SK-N-MC (cell line): Measurements from ENCODE around the gene RFLNA.

ENCODE experiments used
- EZH2 ChIP-seq: fragments of 200-600 bp; sonication (generic); IDR thresholded peaks from one replicate; pipeline ENCODE4 v1.6.1; 2017; ENCODE audit warnings: antibody characterized with exemption
- FOXP2 ChIP-seq: optimal IDR thresholded peaks from 2 replicates; pipeline ENCODE3; 2011; ENCODE audit warnings: mild to moderate bottlenecking, moderate library complexity; ENCODE audit not compliant: insufficient read depth; ENCODE audit errors: extremely low read length, control extremely low read depth
- POLR2AphosphoS5 ChIP-seq: IDR thresholded peaks from 2 replicates; pipeline ENCODE4 v1.6.1; 2012; ENCODE audit warnings: mild to moderate bottlenecking, low read depth, low read length, borderline replicate concordance

DNA sequence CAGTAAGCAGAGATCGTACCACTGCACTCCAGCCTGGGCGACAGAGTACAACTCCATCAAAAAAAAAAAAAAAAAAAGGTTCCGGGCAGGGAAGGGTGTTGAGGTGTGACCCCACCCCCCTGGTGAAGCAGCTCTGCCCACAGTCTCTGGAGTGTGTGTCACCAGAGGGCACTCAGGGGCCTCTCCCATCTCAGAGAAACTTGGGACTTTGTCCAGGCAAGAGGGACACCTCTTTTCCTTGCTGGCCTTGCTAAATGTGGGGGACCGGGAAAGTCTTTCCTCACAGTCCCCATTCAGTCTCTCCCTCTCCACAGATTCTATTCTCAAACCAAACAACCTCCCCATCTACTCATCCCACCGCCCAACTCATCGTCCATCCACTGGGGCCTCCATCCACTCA lies 43.6 kb downstream of the RFLNA start:
- TF ChIP-seq EZH2 (no peak), POLR2AphosphoS5 (no peak), FOXP2 (no peak)
